LHCN-M2 (cell line): ENCODE measurements around the gene PEX6. TPM values are rescaled to one million over a fixed set of nuclear protein-coding genes. Genes with fewer than 3 reads are reported as not detected.
A peak's percentile ranks its signal among the peaks of the same experiment; 100 is the strongest.
"Not testable (repeated sequence)": the region's sequence is repeated elsewhere in the genome, so short reads cannot be mapped to it uniquely, and the experiment has no call there.

ENCODE experiments used
- DNase-seq: peaks from one replicate; pipeline ENCODE4 v3.0.0-alpha.2; 2012; ENCODE audit warnings: low read depth
- total RNA-seq: library from RNA; depleted of rRNA; stranded (reverse); fragments of >200 nt; gene quantifications from 2 replicates; pipeline ENCODE4 v1.2.3, GENCODE V29; 2014

Gene PEX6
- total RNA-seq, 1 experiment from 2014 or later = 20.8 TPM

GRCh38 chr6:42968126-42968701, 10.8 kb downstream of the PEX6 start:
- DNase-seq = no peak

DNA sequence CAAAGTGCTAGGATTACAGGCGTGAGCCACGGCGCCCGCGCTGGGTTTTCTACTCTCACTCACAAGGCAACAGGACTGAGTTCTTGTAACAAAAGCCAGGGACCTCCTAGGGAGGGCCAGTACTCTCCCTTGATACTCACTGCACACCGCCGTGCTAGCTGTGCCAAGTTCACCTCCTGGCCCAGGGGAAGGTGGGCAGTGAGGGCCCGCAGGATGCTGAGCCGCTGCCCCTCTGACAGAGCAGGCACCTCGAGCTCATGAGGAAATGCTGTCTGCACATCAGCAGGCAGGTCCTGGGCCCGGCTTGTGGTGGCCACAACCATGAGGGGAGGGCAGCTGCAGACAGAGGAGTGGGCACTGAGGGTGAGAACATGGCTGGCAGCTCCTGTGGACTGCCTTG, 11.8 kb downstream of the PEX6 start:
- DNase-seq = no peak

GRCh38 chr6:42966571-42966970, 12.4 kb downstream of the PEX6 start:
- DNase-seq = no peak

- DNase-seq = peak; percentile 38
Measured at GRCh38 chr6:42963855-42964605, 15.0 kb downstream of the PEX6 start.

DNA sequence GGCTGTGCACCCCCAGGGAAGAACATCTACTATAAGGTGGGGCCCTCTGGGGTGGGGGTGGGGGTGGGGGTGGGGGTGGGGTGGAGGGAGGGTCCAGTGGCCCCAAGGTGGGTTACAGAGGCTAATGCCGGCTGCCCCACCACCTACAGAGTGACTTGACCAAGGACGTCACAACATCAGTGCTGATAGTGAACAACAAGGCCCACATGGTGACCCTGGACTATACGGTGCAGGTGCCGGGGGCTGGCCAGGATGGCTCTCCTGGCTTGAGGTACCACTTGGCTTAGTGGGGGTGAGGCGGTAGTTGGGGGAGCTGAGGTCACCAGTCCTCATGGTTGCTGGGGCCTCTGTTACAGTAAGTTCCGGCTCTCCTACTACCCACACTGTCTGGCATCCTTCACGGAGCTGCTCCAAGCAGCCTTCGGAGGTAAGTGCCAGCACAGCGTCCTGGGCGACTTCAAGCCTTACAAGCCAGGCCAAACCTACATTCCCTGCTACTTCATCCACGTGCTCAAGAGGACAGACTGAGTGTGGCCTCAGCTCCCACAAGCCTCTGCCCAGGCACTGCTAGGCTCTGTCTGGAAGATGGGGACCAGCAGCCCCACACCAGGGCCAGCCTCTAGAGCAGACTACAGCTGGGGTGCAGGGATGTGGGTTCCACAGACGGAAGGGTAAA, 15.7 kb downstream of the PEX6 start:
- no peak for DNase-seq

DNA sequence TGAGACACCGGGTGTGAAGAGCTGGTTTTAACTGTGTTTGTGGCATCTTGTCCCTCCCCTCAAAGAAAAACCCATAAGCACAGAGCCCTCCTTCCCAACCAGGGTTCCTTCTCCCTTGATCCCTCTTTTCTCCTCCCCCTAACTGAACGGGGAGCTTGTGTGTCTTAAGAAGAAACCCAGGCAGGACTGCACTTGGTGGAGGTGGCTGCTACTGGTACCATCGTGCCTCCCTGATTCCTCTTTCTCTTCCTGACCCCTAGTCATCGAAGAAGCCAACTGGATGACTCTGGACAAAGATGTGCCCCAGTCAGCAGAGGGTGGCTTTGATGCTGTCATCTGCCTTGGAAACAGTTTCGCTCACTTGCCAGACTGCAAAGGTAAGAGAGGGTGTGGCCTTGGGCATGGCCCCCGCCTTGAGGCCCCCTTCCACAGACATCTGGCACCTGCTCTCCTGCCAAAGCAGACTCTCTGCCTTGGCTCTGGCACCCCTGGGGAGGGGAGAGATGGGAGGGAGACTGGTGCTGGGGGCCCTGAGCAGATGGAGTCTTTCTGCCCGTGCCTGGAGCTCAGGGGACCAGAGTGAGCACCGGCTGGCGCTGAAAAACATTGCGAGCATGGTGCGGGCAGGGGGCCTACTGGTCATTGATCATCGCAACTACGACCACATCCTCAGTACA, 16.3 kb downstream of the PEX6 start:
- no peak for DNase-seq

DNA sequence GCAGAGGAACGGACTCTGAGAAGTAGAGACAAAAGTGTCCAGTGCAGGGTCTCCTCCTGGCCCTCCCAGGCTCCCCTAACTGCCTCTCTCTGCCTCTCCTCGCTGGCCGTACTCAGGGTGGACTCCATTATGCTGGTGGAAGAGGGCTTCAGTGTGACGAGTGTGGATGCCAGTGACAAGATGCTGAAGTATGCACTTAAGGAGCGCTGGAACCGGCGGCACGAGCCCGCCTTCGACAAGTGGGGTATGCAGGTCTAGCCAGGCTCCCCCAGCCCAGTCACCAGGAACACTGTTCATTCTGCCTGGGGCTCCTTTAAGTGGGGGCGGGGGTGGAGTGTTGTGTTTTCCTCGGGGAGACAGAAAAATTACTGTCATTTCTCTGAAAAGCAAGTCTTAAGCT, 16.9 kb downstream of the PEX6 start:
- no peak for DNase-seq

GRCh38 chr6:42961020-42961470, 17.9 kb downstream of the PEX6 start:
- no peak for DNase-seq

GRCh38 chr6:42960243-42961019, 18.6 kb downstream of the PEX6 start, which contains the start of gene GNMT:
Gene GNMT, plus strand, starts transcription at chr6:42960754. Its CDS starts 14 bp downstream, at chr6:42960768.
- DNase-seq = no peak

DNA sequence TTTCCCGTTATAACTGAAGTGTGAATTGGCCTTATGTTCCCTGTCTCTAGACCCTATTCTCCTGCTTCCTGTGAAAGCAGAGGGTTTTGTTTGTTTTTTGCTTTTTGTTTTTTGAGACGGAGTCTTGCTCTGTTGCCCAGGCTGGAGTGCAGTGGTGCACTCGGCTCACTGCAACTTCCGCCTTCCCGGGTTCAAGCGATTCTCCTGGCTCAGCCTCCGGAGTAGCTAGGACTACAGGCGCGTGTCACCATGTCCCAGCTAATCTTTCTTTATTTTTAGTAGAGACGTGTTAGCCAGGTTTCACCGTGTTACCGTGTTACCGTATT, 19.1 kb downstream of the PEX6 start:
- DNase-seq = no peak

DNA sequence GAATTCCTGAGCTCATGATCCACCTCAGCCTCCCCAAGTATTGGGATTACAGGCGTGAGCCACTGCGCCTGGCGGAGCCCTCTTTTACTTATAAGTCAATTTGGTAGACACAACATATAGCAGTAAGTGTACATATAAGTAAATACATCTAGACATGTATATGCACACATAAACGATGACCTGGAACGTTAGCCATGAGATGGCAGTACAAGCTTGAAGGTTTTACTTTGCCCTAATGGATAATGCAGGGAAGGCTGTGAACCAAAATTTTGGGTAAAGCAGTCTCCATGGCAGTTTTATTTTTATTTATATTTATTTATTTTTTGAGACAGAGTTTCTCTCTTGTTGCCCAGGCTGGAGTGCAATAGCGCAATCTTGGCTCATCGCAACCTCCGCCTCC, 20.9 kb downstream of the PEX6 start:
- no peak for DNase-seq

DNA sequence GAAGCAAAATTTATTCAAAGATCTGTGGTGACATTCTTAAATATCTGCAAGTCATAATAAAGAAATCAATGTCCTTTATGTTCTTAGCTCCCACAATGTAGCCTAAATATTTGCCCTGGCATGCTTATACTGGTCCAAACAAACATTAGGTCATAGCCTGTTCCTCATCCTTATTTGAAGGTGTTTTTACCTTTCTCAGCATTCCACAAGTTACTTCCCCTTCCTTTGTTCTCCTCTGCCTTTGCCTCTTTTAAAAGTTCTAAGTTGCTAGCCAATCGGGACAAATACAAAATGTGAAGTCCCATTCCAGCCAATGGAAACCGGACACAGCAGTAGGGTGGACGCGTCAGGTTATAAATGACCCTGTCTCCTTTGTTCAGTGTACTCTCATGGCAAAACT, 24.6 kb downstream of the PEX6 start:
- not testable (repeated sequence) for DNase-seq

- no peak for DNase-seq
Measured at GRCh38 chr6:42952389-42952788, 26.6 kb downstream of the PEX6 start.

GRCh38 chr6:42947950-42948349, 31.0 kb downstream of the PEX6 start:
- no peak for DNase-seq

GRCh38 chr6:42942444-42942843, 36.5 kb downstream of the PEX6 start:
- DNase-seq = no peak

DNA sequence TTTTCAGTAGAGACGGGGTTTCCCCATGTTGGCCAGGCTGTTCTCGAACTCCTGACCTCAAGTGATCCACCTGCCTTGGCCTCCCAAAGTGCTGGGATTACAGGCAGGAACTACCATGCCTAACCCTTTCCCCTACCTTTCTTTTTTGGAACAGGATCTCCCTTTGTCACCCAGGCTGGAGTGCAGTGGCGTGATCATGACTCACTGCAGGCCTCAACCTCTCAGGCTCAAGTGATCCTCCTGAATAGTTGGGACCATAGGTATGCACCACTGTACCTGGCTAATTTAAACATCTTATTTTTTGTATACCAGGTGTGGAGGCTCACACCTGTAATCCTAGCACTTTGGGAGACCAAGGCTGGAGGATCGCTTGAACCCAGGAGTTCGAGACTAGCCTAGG, 37.6 kb downstream of the PEX6 start:
- not testable (repeated sequence) for DNase-seq

DNA sequence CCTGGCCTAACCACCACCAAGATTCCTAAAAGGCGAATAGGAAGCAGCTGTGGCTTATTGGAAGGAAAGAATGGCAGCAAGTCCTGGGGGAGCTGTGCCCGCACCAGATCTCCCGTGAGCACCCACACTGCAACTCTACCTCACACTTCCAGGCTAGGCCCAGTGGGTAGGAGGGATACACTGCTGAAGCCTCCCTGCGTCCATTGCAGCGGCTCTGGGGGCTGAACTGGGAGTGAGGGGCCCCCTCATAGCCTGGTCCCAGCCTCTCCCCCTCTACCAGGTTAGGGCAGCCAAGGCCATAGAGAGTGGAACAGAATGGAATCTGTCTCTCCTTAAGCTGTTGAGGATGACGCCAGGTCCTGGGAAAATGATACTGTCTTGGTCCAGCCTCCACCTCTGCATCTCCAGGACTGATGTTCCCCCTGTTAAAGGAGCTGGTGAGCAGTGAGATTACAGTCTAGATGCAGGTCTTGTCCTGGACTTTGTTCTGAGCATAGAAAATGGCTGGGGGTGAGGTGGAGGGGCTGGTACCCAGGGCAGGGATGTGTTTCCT, 38.4 kb downstream of the PEX6 start:
- no peak for DNase-seq

GRCh38 chr6:42939810-42940167, 39.2 kb downstream of the PEX6 start:
- DNase-seq = no peak

GRCh38 chr6:42938987-42939809, 39.8 kb downstream of the PEX6 start:
- DNase-seq = no peak

DNA sequence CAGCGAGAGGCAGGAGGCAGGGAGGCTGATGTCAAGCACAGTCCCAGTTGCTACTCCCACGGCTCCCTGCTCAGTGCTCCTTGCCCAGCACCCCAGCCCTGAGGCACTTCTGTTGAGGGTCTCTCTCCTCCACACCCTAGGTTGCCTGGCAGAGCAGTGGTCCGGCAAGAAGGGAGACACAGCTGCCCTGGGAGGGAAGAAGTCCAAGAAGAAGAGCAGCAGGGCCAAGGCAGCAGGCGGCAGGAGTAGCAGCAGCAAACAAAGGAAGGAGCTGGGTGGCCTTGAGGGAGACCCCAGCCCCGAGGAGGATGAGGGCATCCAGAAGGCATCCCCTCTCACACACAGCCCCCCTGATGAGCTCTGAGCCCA, 40.6 kb downstream of the PEX6 start:
- no peak for DNase-seq
